Stimulated activated naive CD4-positive, alpha-beta T cell (primary cell): ENCODE results near the gene EXT2.

ENCODE experiments used
- DNase-seq, 6 experiments: peaks; one replicate each; lab custom pipeline; 2025; lab: John Stamatoyannopoulos, UW

The EXT2 gene

DNA sequence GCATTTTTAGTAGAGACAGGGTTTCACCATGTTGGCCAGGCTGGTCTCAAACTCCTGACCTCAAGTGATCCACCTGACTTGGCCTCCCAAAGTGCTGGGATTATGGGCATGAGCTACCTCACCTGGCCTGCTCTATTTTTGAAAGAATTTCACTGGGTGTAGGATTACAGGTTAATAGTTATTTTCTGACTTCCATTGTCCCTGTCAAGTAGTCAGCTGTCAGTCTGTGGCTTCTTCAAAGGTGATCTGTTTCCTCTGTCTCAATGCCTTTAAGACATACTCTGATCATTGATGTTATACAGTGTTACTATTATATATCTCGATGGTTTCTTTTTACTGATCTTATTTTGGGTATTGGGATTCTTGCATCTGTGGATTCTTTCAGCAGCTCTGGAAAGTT, 10.1 kb upstream of the EXT2 start:
- DNase-seq = no peak

DNA sequence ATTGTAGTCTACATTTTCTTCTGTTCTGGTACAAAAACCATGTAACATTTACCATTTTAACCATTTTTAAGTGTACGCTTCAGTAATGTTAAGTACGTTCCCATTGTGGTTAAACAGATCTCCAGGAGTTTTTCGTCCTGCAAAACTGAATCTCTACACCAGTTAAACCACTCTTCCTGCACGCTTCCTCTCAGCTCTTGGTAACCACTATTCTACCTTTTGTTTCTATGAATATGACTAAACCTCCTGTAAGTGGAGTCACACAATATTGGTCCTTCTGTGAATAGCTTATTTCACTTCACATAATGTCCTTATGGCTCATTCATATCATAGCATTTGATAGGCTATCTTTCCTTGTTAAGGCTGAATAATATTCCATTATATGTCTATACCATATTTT, 7.1 kb upstream of the EXT2 start:
- no peak for DNase-seq

DNA sequence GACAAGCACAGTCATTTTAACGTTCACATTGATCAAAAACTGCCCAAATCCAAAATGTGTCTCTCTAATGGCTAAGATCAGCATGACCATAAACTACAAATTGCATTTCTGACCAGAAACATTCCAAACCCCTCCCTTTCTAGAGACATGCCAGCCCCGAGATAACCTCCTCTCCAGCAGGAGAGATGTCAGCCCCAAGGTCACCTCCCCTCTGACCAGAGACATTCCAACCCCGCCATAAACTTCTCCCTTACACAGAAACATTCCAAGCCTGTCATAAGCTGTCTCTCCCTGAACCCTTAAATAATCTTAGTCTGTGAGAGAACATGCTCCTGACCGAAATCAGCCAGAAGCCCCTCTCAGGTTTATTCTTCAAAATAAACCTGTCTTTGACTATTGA, 6.6 kb upstream of the EXT2 start:
- DNase-seq = no peak

DNA sequence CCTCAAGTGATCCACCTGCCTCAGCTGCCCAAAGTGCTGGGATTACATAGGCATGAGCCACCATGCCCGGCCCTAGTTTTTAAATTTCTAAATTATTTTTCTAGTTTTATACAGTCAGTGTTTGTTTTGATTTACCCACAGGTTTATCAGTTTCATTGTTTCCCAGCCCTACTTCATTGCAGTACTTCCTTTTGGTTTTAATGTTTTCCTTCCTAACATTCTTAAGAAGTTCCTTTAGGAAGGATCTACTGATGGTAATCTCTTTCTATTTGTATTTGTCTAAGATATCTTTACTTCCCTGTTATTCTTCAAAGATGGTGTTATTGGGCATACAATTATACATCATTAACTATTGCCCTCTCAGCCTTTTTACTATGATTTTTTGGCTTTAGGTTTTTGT, 4.9 kb upstream of the EXT2 start:
- no peak for DNase-seq

DNA sequence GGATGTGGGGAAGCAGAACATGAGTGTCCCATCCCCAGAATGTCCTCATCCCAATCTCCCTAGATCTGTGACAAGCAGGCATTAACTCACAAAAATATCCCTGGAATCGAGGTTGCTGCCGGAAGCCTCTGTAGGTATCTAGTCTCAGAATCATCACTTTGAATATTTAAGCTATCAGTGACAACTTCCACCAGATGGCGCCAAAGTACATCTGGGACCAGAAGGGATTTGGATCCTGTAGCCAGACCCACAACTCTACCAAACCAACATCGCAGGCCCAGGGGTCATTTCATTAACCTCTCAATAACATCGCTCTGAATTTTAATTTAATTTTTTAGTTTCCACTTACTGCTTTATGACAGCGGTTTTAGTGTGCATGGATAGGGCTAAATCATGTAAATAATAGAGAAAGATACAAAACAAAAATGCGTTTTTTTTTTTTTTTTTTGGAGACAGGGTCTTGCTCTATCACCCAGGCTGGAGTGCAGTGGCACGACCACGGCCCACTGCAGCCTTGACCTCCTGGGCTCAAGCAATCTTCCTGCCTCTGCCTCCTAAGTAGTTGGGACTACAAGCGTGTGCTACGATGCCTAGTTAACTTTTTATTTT, 1.1 kb upstream of the EXT2 start:
- peak; percentile 23 to 72 (median 66) for DNase-seq

DNA sequence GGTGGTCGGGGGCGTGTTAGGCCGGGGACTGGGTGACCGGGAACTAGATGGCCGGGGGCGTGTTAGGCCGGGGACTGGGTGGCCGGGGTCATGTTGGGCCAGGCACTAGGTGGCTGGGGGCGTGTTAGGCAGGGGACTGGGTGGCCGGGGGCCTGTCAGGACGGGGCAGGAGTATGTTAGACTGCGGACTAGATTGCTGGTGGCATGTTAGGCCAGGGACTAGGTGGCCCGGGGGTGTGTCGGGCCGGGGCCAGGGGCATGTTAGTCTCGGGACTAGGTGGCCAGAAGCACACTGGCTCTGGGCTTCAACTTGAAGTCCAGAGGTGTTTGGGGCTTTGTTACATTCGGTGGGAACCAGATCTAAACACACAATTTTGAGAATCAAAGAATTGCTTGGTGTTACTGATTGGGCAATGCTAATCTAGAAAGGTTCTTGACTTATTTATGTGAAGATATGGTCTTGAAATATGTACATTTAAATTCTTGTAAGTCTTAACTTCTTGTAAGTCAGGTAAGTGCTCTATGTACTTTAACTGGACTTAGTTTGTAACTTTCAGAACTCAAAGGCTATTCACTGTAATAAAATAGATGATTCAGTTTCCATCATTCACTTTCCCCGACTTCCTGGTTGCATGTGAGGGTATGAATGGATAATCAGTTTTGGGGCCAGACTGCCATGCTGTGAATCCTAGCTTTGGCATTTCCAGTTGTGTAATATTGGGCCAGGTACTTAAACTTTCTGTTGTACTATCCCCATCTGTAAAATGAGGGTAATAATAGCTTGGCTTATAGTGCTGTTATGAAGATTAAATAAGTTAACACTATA, 1.1 kb downstream of the EXT2 start:
- DNase-seq = peak in 1 of 6 experiments; percentile 23

DNA sequence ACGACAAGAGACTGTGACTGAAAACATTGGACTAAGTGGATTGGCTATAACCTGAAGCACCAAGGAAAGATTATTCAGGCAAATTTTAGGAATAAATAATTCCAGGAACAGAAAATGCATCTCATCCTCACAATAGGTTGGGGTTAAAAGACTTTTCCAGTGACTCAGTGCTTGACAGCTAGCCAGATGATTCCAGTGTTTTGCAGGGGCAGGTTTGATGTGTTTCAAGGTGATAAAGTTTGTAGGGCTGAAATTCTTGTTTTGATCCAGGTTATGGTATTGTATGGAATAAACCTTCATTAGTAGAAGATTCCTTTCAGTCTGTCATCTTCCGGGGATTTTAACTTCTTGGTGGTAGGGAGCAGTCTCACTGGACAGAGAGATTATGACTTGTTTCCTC, 2.3 kb downstream of the EXT2 start:
- DNase-seq = no peak

DNA sequence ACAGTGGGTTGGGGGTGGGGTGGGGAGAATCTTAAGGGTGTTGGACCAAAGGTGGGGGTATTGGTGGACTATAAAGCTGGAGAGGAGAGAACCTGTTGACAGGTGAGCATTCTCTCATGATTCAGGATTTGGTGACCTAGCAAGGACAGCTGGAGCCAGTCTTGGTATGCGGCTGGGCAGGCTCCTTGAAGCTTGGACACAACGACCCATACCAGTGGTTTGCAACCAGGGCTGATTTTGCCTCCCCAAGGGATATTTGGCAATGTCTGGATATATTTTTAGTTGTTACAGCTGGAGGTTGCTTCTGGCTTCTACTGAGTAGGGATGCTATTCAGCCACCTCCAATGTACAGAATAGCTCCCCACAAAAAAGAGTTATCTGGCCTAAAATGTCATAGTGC, 5.6 kb downstream of the EXT2 start:
- no peak for DNase-seq

DNA sequence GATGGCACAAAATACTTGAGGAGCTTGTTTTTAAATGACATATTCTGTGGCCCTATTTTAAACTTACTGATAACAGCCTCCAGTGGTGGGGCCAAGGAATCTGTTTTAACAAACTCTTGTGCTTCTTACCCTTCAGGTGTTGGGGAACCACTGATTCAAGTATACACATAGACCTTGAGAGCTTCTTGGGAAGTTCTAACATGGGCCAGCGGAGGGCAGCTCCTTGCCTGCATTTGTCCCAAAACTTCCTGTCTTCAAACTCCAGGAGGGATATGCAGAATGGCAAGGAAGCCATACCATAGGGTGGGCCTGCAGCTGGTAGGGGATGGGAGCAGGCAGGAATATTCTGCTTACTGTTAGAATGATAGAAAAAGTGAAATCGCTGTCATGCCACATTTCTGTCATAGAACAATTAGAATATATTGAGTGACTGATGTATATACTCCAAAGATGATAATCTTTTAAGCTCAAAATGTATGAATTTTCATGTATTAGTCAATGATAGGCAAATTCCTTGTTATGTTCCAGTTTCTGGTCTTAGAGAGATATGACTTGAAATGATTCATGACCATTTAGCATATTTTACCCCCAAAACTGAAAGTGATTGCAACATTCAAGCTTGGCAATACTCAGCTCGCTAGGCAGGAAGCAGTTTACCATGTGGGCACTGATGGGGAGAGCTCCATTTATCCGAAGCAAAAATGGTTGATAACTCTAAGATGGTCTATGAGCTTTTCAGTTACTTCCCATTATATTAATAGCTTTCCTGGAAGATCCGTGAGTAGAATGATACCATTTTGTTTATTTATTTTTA, 9.2 kb downstream of the EXT2 start:
- DNase-seq = no peak

DNA sequence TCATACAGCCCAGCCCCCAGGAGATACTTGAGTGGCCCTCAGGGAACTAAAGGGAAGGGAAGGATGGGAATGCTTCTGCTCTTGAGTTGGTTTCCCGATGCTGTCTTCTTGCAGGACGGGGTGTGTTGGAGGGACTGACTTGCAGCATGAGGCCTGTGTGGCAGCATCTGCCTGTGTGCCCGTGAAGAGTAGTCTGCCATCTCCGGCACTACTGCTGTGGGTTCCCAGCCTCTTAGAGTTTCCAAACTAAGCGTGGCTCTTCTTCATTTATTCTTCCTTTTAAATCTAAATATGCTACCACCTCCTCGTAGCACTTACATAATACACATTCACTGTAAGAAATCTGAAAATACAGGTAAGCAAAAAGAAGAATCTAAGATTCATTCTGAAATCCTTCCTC, 12.8 kb downstream of the EXT2 start:
- DNase-seq = no peak

DNA sequence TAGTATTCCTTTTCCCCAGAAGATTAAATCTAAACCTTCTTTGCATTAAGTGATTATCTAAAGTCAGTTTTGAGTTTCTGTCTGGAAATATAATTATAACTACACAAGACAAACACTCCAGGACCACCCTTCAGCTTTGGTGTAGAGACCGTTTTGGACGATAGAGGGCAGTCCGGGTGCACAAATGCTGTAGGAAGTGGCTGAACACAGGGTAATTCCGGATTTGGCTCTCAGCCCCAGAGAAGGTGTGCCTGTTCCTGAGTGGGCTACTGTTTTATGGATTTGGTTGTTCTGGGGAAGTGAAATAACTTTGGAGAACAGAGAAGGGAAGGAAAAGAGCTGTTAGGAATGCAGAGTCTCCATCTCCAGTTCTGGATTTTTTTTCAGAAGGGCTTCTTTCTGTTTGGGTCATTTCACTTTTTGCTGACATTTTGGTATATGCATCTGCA, 14.8 kb downstream of the EXT2 start:
- peak; percentile 7 to 35 (median 24) for DNase-seq

DNA sequence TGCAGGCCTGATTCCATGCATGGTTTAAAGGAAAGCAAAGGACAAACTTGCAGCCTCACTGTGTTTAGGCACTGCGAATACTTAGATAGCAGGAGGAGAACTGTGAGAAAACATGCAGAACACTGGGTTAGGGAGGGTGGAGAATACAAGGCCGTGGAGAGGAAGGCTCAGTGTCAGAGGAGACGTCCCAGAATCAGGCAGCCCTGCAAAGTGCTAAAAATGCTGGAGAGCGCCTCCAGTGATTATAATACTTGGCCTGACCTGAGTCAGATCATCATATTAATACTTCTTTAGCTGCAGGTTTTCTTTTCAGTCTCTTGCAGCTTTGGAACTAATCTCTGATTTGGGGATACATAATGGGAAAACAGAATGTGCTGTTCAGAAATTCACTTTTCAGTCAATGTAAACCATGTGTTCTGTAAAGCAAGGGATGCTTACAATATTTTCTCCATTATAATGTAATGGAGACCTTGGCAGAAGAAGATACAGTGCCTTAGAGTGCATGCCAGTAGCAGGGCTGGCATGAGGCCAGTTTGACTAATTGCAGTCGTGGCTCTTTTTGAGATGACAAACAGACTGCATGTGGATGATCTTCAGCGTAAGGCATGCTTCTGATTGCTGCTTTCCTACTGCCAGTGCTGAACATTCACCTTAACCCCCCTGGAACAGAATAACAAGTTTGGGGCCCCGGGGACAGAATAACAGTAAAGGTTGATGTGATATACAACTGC, 16.8 kb downstream of the EXT2 start:
- DNase-seq = no peak

DNA sequence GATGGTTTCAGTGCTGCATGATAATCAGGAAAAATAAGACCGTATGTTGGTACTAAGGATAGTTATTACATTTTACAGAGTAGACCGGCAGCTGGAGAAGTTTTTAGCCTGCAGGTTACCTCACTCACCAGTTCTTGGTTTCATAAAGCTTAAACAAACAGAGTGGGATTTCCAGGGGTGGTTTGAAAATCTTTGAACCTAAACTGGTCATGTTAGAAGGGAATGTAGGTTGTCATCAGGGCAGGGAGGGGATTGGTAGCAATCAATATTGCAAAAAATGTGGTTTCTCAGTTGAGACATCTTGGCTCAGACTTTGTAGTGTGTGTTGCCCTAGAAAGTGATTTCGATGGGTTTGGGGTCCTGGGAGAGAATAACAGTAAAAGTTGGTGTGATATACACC, 17.5 kb downstream of the EXT2 start:
- no peak for DNase-seq

DNA sequence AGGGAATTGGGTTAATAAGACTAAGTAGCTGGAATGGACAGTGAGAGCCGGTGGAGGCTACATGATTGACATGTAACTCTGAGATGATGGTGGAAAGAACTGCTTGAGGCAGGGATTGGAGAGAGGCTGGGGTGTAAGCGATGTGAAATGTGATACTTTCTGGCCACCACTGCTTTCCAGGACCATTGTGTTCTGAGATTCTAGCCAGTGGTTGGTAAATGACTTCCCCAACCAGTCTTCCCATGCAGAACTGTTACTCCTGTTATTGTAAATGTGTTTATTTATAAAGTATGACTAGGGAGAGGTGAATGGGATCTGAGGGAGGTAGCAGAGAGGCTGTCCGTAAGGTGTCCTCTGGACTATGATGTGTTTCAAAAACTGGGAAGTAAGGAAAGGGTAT, 18.1 kb downstream of the EXT2 start:
- DNase-seq = no peak

DNA sequence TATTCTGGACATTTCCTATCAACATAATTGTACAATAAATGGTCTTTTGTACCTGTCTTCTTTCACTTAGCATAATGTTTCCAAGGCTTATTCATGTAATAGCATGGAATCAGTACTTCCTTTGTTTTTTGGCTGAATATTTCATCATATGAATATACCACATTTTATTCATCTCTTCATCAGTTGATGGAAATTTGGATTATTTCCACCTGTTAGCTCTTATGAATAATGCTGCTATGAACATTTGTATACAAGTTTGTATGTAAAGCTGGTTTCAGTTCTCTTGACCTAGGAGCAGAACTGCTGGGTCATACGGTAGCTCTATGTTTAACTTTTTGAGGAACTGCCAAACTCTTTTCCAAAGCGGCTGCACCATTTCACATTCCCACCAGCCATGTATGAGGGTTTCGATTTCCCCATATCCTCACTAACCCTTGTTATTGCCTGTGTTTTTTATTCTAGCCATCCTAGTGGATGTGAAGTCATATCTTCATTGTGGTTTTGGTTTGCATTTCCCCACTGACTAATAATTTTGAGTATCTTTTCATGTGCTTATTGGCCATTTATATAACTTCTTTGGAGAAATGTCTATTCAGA, 20.9 kb downstream of the EXT2 start:
- DNase-seq = no peak

DNA sequence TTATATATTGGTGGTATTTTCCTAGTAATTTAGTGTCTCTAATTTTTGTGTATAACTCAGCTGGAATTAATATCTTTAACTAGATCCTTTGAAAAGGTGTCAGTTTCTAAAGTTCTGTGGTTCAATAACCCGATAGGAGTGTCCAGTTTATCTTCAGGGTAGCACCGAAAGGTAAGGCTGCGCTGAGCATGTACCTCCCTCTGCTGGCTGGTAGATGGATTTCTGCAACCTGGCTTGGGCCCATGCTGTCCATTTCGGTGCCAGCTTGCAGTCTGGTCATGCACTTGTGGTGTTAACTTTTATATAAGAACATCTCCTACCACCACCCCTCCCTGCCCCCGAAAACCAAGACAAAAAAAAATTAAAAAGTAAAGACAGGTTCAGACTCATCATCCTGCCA, 24.7 kb downstream of the EXT2 start:
- no peak for DNase-seq

DNA sequence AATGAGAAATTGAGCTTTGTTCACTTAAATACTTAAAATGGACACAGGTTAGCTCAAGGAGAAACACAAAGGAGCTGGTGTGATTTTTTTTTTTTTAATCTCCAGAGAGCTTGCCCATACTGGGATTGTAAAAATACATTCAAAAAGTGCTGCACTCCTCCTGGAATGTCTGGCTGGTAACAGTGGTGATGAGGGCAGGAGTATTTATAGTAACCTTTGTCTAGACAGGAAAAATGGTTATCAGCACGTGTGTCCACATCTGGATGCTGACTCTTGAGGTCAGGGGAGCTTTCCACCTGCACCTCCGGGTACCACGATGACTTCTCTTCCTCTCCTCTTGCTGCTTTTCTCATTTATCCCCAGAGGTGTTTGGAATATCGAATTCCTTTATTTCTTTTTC, 30.1 kb downstream of the EXT2 start:
- no peak for DNase-seq

DNA sequence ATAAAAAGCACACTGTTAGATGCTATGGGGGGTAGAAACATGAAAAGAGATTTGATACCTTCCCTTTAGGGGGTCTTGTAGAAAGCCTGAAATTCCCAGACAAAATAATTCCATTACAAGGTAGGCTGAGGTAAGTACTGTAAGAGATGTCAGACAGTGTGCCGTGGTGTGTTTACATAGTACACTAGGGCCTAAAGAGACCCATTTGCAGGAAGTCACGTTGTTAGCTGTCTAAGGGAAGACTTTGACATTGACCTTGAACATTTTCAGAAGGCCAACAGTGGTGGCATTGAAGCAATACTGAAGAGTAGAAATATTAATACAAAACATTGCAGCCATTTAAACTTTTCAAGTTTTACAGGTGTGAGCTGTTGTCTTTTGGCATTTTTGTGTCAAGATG, 30.8 kb downstream of the EXT2 start:
- DNase-seq = no peak

DNA sequence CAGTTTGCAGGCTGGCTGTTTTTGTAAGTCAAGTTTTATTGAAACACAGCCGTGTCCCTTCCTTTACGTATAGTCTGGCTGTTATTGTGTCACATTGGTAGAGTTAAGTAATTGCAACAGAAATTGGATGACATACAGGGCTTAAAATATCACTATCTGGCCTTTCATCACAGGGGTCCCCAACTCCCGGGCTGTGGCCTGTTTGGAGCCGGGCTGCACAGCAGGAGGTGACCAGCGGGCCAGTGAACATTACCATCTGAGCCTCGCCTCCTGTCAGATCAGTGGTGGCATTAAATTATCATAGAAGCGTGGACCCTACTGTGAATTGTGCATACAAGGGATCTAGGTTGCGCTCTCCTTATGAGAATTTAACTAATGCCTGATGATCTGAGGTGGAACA, 31.7 kb downstream of the EXT2 start:
- no peak for DNase-seq

DNA sequence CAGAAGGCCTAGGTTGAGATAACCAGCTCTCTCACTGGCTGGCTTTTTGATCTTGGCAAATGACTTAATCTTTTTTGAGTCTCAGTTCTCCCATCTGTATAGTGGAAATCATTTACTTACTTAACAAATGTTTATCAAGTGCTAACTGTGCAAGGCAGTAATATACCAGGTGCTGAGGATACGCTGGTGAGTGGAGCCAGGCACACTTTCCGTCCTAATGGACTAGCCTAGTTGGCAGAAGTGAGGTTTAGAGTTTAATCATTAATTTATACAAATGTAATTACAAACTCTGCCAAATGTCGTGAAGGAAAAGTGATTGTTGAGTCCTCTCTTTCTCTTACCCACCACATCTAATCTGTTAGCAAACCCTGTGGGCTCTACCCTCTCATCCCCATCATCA, 33.3 kb downstream of the EXT2 start:
- no peak for DNase-seq

DNA sequence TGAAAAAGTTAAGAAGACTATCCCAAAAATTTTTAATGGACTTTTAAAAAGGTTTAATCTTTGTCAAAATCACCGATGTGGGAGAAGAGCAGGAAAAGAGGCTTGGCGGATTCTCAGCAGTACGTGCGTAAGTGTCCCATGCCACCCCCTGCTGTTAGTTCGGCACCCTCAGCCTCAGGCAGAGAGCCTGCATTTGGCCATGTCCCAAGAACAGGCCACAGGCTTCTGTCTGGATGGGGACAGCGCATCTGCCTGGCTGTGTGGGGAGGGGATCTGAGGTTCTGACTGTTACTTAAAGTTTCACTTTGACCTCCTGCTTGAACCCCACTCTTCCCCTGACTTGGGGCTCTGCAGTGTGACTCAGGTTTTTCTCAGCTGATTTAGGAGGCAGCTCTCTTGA, 35.3 kb downstream of the EXT2 start:
- DNase-seq = no peak
